H9 (cell line): ENCODE measurements around the gene KAZN. TPM values are rescaled to one million over a fixed set of nuclear protein-coding genes. Genes with fewer than 3 reads are reported as not detected.

ENCODE experiments used
- DNase-seq: peaks from one replicate; pipeline ENCODE4 v3.0.0-alpha.2; 2017
- H2AFZ ChIP-seq: one replicate; pipeline ENCODE4 v1.6.1; 2013; ENCODE audit warnings: mild to moderate bottlenecking, low read length, control low read depth, moderate library complexity
- H2AK5ac ChIP-seq: 2 replicates; pipeline ENCODE4 v1.6.1; 2013; ENCODE audit warnings: low read length, control low read depth, mixed read lengths; ENCODE audit not compliant: insufficient read length
- H2BK120ac ChIP-seq: one replicate; pipeline ENCODE4 v1.6.1; 2013; ENCODE audit warnings: low read depth, mild to moderate bottlenecking, low read length, control low read depth, inconsistent platforms; ENCODE audit not compliant: poor library complexity, severe bottlenecking
- H2BK12ac ChIP-seq: 2 replicates; pipeline ENCODE4 v1.6.1; 2013; ENCODE audit warnings: low read length, control low read depth, mixed read lengths, low read depth; ENCODE audit not compliant: insufficient read length
- H2BK15ac ChIP-seq: 2 replicates; pipeline ENCODE4 v1.6.1; 2013; ENCODE audit warnings: low read depth, low read length, control low read depth
- H2BK20ac ChIP-seq: one replicate; pipeline ENCODE4 v1.6.1; 2013; ENCODE audit warnings: low read depth, mild to moderate bottlenecking, low read length, control low read depth, inconsistent platforms; ENCODE audit not compliant: poor library complexity, severe bottlenecking
- H2BK5ac ChIP-seq: 2 replicates; pipeline ENCODE4 v1.6.1; 2013; ENCODE audit warnings: low read length, control low read depth, mixed read lengths; ENCODE audit not compliant: insufficient read length
- H3K14ac ChIP-seq: 2 replicates; pipeline ENCODE4 v1.6.1; 2013; ENCODE audit warnings: low read length, control low read depth; ENCODE audit not compliant: insufficient read depth
- H3K18ac ChIP-seq: 2 replicates; pipeline ENCODE4 v1.6.1; 2013; ENCODE audit warnings: low read depth, mild to moderate bottlenecking, mixed read lengths, low read length, control low read depth; ENCODE audit not compliant: insufficient read length
- H3K23ac ChIP-seq: 2 replicates; pipeline ENCODE4 v1.6.1; 2013; ENCODE audit warnings: low read length, control low read depth, mixed read lengths, low read depth; ENCODE audit not compliant: insufficient read length
- H3K23me2 ChIP-seq: 2 replicates; pipeline ENCODE4 v1.6.1; 2013; ENCODE audit warnings: low read depth, mild to moderate bottlenecking, mixed read lengths, low read length, control low read depth; ENCODE audit not compliant: insufficient read length, poor library complexity, severe bottlenecking
- H3K27ac ChIP-seq: 2 replicates; pipeline ENCODE4 v1.5.1; 2013; ENCODE audit warnings: low read length, control low read depth, mixed read lengths, low read depth; ENCODE audit not compliant: insufficient read length
- H3K27me3 ChIP-seq: 2 replicates; pipeline ENCODE4 v1.6.1; 2013; ENCODE audit warnings: low read length, control low read depth, inconsistent platforms; ENCODE audit not compliant: insufficient read depth
- H3K4ac ChIP-seq: 2 replicates; pipeline ENCODE4 v1.6.1; 2013; ENCODE audit warnings: low read depth, mild to moderate bottlenecking, control low read depth, inconsistent platforms, low read length, moderate library complexity
- H3K4me1 ChIP-seq: 2 replicates; pipeline ENCODE4 v1.6.1; 2013; ENCODE audit warnings: low read length, control low read depth, inconsistent platforms; ENCODE audit not compliant: insufficient read depth
- H3K4me2 ChIP-seq: 2 replicates; pipeline ENCODE4 v1.6.1; 2013; ENCODE audit warnings: low read length, control low read depth, mixed read lengths; ENCODE audit not compliant: insufficient read length, insufficient read depth
- H3K56ac ChIP-seq: 2 replicates; pipeline ENCODE4 v1.6.1; 2013; ENCODE audit warnings: low read depth, mild to moderate bottlenecking, mixed read lengths, low read length, control low read depth; ENCODE audit not compliant: insufficient read length
- H3K79me1 ChIP-seq: 2 replicates; pipeline ENCODE4 v1.6.1; 2013; ENCODE audit warnings: low read depth, mild to moderate bottlenecking, moderate library complexity, low read length, control low read depth, inconsistent platforms; ENCODE audit not compliant: insufficient read depth, poor library complexity, severe bottlenecking
- H3K79me2 ChIP-seq: 2 replicates; pipeline ENCODE4 v1.6.1; 2013; ENCODE audit warnings: low read length, control low read depth, inconsistent platforms; ENCODE audit not compliant: insufficient read depth
- H3K9ac ChIP-seq: 2 replicates; pipeline ENCODE4 v1.6.1; 2013; ENCODE audit warnings: low read length, control low read depth, mixed read lengths; ENCODE audit not compliant: insufficient read length; ENCODE audit errors: extremely low read depth
- H3K9me3 ChIP-seq: one replicate; pipeline ENCODE4 v1.6.1; 2013; ENCODE audit warnings: low read depth, low read length, inconsistent platforms; ENCODE audit not compliant: control insufficient read depth
- H3T11ph ChIP-seq: one replicate; pipeline ENCODE4 v1.6.1; 2013; ENCODE audit warnings: mild to moderate bottlenecking, low read length, control low read depth, inconsistent platforms
- H4K20me1 ChIP-seq: one replicate; pipeline ENCODE4 v1.6.1; 2013; ENCODE audit not compliant: control insufficient read depth, insufficient read length, insufficient read depth
- H4K5ac ChIP-seq: 2 replicates; pipeline ENCODE4 v1.6.1; 2013; ENCODE audit warnings: low read depth, mild to moderate bottlenecking, mixed read lengths, low read length, control low read depth; ENCODE audit not compliant: insufficient read length
- H4K8ac ChIP-seq: replicated peaks from 2 replicates; pipeline ENCODE4 v1.6.1; 2013; ENCODE audit warnings: low read length, control low read depth, mixed read lengths, low read depth; ENCODE audit not compliant: insufficient read length
- H4K91ac ChIP-seq: 2 replicates; pipeline ENCODE4 v1.6.1; 2013; ENCODE audit warnings: low read depth, mild to moderate bottlenecking, moderate library complexity, mixed read lengths, low read length, control low read depth; ENCODE audit not compliant: insufficient read length
- H3K27ac Mint-ChIP-seq, 3 experiments: 2 replicates in 2 of 3; 3 replicates in 1 of 3; pipeline ENCODE4 v1.8.0; 2020 to 2021; ENCODE audit warnings: mixed read lengths in 3 of 3, mild to moderate bottlenecking in 1 of 3, moderate library complexity in 1 of 3
- H3K27me3 Mint-ChIP-seq: 2 replicates; pipeline ENCODE4 v1.8.0; 2021; ENCODE audit warnings: low read depth, mild to moderate bottlenecking, moderate library complexity, mixed read lengths
- H3K36me3 Mint-ChIP-seq, 3 experiments: 2 replicates in 2 of 3; 3 replicates in 1 of 3; pipeline ENCODE4 v1.8.0; 2020 to 2021; ENCODE audit warnings: low read depth in 3 of 3, mixed read lengths in 3 of 3; ENCODE audit not compliant: insufficient read depth in 1 of 3
- H3K4me1 Mint-ChIP-seq, 2 experiments: 2 replicates each; pipeline ENCODE4 v1.8.0; 2020; ENCODE audit warnings: mixed read lengths in 2 of 2
- H3K4me3 Mint-ChIP-seq, 2 experiments: 2 replicates in 1 of 2; 3 replicates in 1 of 2; pipeline ENCODE4 v1.8.0; 2020 to 2021; ENCODE audit warnings: mild to moderate bottlenecking in 2 of 2, mixed read lengths in 2 of 2, moderate library complexity in 1 of 2
- H3K9me3 Mint-ChIP-seq, 2 experiments: 2 replicates in 1 of 2; 3 replicates in 1 of 2; pipeline ENCODE4 v1.8.0; 2020; ENCODE audit warnings: mild to moderate bottlenecking in 2 of 2, mixed read lengths in 2 of 2, moderate library complexity in 1 of 2
- WGBS: extraction: QIAGEN DNeasy Blood & Tissue Kit; methylation state at CpG from one replicate; pipeline ENCODE4 v1.1.7; 2013; ENCODE audit warnings: missing lambda C conversion rate, low lambda C conversion rate, mixed read lengths; ENCODE audit not compliant: insufficient read length; ENCODE audit errors: extremely low coverage; 5-methylcytosine and 5-hydroxymethylcytosine counted together
- total RNA-seq: library from RNA; stranded (reverse); gene quantifications from 2 replicates; pipeline ENCODE4 v1.2.1, GENCODE V29; 2021
- TF ChIP-seq, protein P1 (sequence below): fragments of 200-600 bp; sonication (generic); conservative IDR thresholded peaks from 3 replicates; pipeline ENCODE4 v1.8.0; 2021; ENCODE audit warnings: antibody characterized with exemption, mild to moderate bottlenecking

Gene KAZN
- total RNA-seq, 1 experiment from 2014 or later = 7.6 TPM

- Histone ChIP-seq H2BK5ac (no peak overlapping the region), H3K27ac (no peak overlapping the region), H3T11ph (no peak overlapping the region), H3K79me2 (no peaks in the 10 kb centered on the region), H3K14ac (no peak overlapping the region), H3K4ac (no peak overlapping the region), H2BK12ac (no peak overlapping the region), H3K4me1 (no peaks in the 10 kb centered on the region), H2BK120ac (no peak overlapping the region), H3K27me3 (no peaks in the 10 kb centered on the region), H3K4me2 (no peak overlapping the region), H2BK15ac (no peak overlapping the region), H3K56ac (no peak overlapping the region), H3K18ac (no peak overlapping the region), H4K91ac (no peak overlapping the region), H2BK20ac (no peak overlapping the region), H2AFZ (no peak overlapping the region), H3K23ac (no peak overlapping the region), H4K5ac (no peak overlapping the region), H4K8ac (no peak overlapping the region), H3K79me1 (no peaks in the 10 kb centered on the region), H2AK5ac (no peak overlapping the region), H3K23me2 (no peaks in the 10 kb centered on the region), H3K9ac (no peak overlapping the region), H4K20me1 (no peaks in the 10 kb centered on the region), H3K9me3 (no peaks in the 10 kb centered on the region)
- Mint-ChIP-seq H3K4me3 (no peak overlapping the region), H3K27me3 (no peaks in the 10 kb centered on the region; the same call in 1 of the 2 replicates), H3K4me1 (peaks cover 7 to 9% of the 10 kb centered on the region in 2 experiments), H3K9me3 (peaks cover 13 to 14% of the 10 kb centered on the region in 2 experiments; a peak in 3 of 5 replicates), H3K36me3 (peaks cover 0 to 12% (median 0%) of the 10 kb centered on the region in 3 experiments; a peak in 1 of 7 replicates), H3K27ac (0 out of 7 replicates have a peak overlapping the region, but pooled peaks of 1 of the 3 experiments have one; percentile 26)
- no peak for DNase-seq
- TF ChIP-seq, protein P1, sequence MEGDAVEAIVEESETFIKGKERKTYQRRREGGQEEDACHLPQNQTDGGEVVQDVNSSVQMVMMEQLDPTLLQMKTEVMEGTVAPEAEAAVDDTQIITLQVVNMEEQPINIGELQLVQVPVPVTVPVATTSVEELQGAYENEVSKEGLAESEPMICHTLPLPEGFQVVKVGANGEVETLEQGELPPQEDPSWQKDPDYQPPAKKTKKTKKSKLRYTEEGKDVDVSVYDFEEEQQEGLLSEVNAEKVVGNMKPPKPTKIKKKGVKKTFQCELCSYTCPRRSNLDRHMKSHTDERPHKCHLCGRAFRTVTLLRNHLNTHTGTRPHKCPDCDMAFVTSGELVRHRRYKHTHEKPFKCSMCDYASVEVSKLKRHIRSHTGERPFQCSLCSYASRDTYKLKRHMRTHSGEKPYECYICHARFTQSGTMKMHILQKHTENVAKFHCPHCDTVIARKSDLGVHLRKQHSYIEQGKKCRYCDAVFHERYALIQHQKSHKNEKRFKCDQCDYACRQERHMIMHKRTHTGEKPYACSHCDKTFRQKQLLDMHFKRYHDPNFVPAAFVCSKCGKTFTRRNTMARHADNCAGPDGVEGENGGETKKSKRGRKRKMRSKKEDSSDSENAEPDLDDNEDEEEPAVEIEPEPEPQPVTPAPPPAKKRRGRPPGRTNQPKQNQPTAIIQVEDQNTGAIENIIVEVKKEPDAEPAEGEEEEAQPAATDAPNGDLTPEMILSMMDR = no peak
- no CpG with 5 or more reads among the region's 8 CpGs for WGBS
Measured at GRCh38 chr1:14568716-14569355, 29.6 kb upstream of the KAZN start.
